Endothelial cell (in vitro differentiated cells): ENCODE data around the gene B9D2. TPM values are rescaled to one million over a fixed set of nuclear protein-coding genes. Genes with fewer than 3 reads are reported as not detected.

Source experiments
- DNase-seq: peaks from one replicate; pipeline ENCODE4 v3.0.0; 2021; ENCODE audit warnings: low spot score
- H3K27ac Mint-ChIP-seq: one replicate; pipeline ENCODE4 v1.8.0; 2021; ENCODE audit warnings: mixed read lengths, inconsistent platforms; ENCODE audit not compliant: unreplicated experiment
- H3K27me3 Mint-ChIP-seq: one replicate; pipeline ENCODE4 v1.8.0; 2021; ENCODE audit warnings: mild to moderate bottlenecking, moderate library complexity, mixed read lengths, inconsistent platforms; ENCODE audit not compliant: unreplicated experiment
- H3K36me3 Mint-ChIP-seq: one replicate; pipeline ENCODE4 v1.8.0; 2021; ENCODE audit warnings: mild to moderate bottlenecking, low read depth, mixed read lengths, inconsistent platforms; ENCODE audit not compliant: unreplicated experiment
- H3K4me1 Mint-ChIP-seq: one replicate; pipeline ENCODE4 v1.8.0; 2021; ENCODE audit warnings: mild to moderate bottlenecking, mixed read lengths, inconsistent platforms; ENCODE audit not compliant: unreplicated experiment
- H3K4me3 Mint-ChIP-seq: one replicate; pipeline ENCODE4 v1.8.0; 2021; ENCODE audit warnings: mild to moderate bottlenecking, mixed read lengths, inconsistent platforms; ENCODE audit not compliant: unreplicated experiment
- H3K9me3 Mint-ChIP-seq: one replicate; pipeline ENCODE4 v1.8.0; 2021; ENCODE audit warnings: mixed read lengths, inconsistent platforms; ENCODE audit not compliant: unreplicated experiment
- CTCF ChIP-seq: fragments of 200-600 bp; sonication (generic); IDR thresholded peaks from one replicate; pipeline ENCODE4 v1.5.0; 2021; ENCODE audit warnings: antibody characterized with exemption; ENCODE audit not compliant: unreplicated experiment
- total RNA-seq: library from RNA; stranded (reverse); fragmentation: NEBNext Ultra II Directional; extraction: Animal tissue kit (Norgen Biotek cat#: 25700); gene quantifications from one replicate; pipeline ENCODE4 v1.2.1, GENCODE V29; 2021; ENCODE audit not compliant: unreplicated experiment

B9D2 gene
- total RNA-seq, 1 donor from 2014 or later: 6.8 TPM

- peaks cover 52% of the 10 kb centered on the region for H3K4me1 Mint-ChIP-seq
- H3K27me3 Mint-ChIP-seq: peaks cover 28% of the 10 kb centered on the region
- TF ChIP-seq CTCF: no peak
- peaks cover 36% of the 10 kb centered on the region for H3K36me3 Mint-ChIP-seq
- H3K4me3 Mint-ChIP-seq: no peak overlapping the region
- H3K27ac Mint-ChIP-seq: peak overlapping the region; percentile 67
- no peaks in the 10 kb centered on the region for H3K9me3 Mint-ChIP-seq
- no peak for DNase-seq
These were observed 40.4 kb downstream of the B9D2 start for GRCh38 chr19:41323430-41324125.

GRCh38 chr19:41323023-41323422, 40.9 kb downstream of the B9D2 start:
- TF ChIP-seq CTCF: no peak
- H3K9me3 Mint-ChIP-seq: no peaks in the 10 kb centered on the region
- peaks cover 46% of the 10 kb centered on the region for H3K4me1 Mint-ChIP-seq
- peaks cover 25% of the 10 kb centered on the region for H3K27me3 Mint-ChIP-seq
- peaks cover 36% of the 10 kb centered on the region for H3K36me3 Mint-ChIP-seq
- DNase-seq: no peak
- peak overlapping the region; percentile 39 for H3K27ac Mint-ChIP-seq
- peak overlapping the region; percentile 69 for H3K4me3 Mint-ChIP-seq

GRCh38 chr19:41322451-41322850, 41.5 kb downstream of the B9D2 start:
- DNase-seq: no peak
- Mint-ChIP-seq H3K27ac (peak overlapping the region; percentile 39), H3K9me3 (no peaks in the 10 kb centered on the region), H3K36me3 (peaks cover 37% of the 10 kb centered on the region), H3K4me1 (peaks cover 43% of the 10 kb centered on the region), H3K4me3 (peak overlapping the region; percentile 69), H3K27me3 (peaks cover 21% of the 10 kb centered on the region)
- TF ChIP-seq CTCF: no peak

- H3K4me3 Mint-ChIP-seq: peak overlapping the region; percentile 67
These were observed 42.2 kb downstream of the B9D2 start for GRCh38 chr19:41321600-41322270.

More at GRCh38 chr19:41321600-41322270, 42.2 kb downstream of the B9D2 start:
- DNase-seq: peak; percentile 64
- peak overlapping the region; percentile 52 for H3K27ac Mint-ChIP-seq
- H3K36me3 Mint-ChIP-seq: peaks cover 39% of the 10 kb centered on the region
- H3K27me3 Mint-ChIP-seq: peaks cover 17% of the 10 kb centered on the region
- no peaks in the 10 kb centered on the region for H3K9me3 Mint-ChIP-seq
- peaks cover 38% of the 10 kb centered on the region for H3K4me1 Mint-ChIP-seq
- TF ChIP-seq CTCF: peak; percentile 68
